ENCODE data around the gene MLLT3.

The MLLT3 gene

DNA sequence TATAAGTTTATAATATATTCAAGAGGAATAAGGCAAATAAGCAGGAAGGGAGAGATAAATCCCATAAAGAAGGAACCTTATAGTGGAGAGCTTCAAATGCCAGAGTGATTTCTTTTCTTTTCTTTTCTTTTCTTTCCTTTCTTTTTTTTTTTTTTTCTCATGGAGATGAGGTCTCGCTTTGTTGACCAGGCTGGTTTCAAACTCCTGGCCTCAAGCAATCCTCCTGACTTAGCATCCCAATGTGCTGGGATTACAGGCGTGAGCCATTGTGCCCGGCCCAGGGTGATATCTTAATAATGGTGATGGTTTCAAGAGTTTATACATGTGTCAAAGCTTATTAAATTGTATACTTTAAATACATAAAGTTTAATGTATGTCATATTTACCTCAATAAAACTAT lies 42.2 kb upstream of the MLLT3 start:
- no peak overlapping the region for H3K4me3 ChIP-seq (ENCODE audit: insufficient read depth, low read length, poor library complexity, severe bottlenecking)
- H3K79me2 ChIP-seq (ENCODE audit: insufficient read depth, low read length) = no peaks in the 10 kb centered on the region

DNA sequence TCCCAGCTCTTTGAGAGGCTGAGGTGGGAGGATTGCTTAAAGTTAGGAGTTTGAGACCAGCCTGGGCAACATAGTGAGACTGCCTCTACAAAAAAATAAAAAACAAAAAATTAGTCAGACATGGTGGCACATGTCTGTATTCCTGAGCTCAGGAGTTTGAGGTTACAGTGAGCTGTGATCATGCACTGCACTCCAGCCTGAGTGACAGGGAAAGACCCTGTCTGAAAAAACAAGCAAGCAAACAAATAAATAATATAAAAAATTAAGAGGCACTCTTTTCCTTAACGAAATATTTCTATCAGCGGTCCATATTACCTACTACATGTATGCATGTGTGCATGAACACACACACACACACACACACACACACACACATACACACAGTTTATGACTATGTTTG lies 40.8 kb upstream of the MLLT3 start:
- Histone ChIP-seq H3F3A (ENCODE audit: insufficient read depth) (no peaks in the 10 kb centered on the region), H2AFZ (ENCODE audit: low read depth, low read length, severe bottlenecking) (no peak overlapping the region), H3K9ac (ENCODE audit: low read length) (no peak overlapping the region), H3K4me2 (ENCODE audit: low read depth, low read length, poor library complexity, severe bottlenecking) (no peak overlapping the region), H3K9me2 (replicated peaks; ENCODE audit: insufficient read depth, low read length) (no peaks in the 10 kb centered on the region), H3K27me3 (ENCODE audit: low read length) (0 out of 2 replicates have a peak, but pooled peaks cover 4% of the 10 kb centered on the region), H4K20me1 (ENCODE audit: low read depth, low read length) (no peaks in the 10 kb centered on the region), H3K36me3 (ENCODE audit: low read length) (no peaks in the 10 kb centered on the region), H3K27ac (ENCODE audit: low read depth, low read length) (no peak overlapping the region), H3K9me3 (ENCODE audit: insufficient read depth, low read length) (no peaks in the 10 kb centered on the region), H3K79me2 (ENCODE audit: insufficient read depth, low read length) (no peaks in the 10 kb centered on the region), H3K4me3 (ENCODE audit: insufficient read depth, low read length, poor library complexity, severe bottlenecking) (no peak overlapping the region)
- TF ChIP-seq CTCF (IDR thresholded peaks at IDR 0.05; ENCODE audit: insufficient read depth, low read length, poor library complexity, severe bottlenecking) (no peak), EZH2phosphoT487 (conservative IDR thresholded peaks at IDR 0.05; ENCODE audit: low read length) (no peak)

More for the DNA sequence above, 42.2 kb upstream of the MLLT3 start:
- Histone ChIP-seq H2AFZ (ENCODE audit: low read depth, low read length, severe bottlenecking) (no peak overlapping the region), H3K9me2 (replicated peaks; ENCODE audit: insufficient read depth, low read length) (no peaks in the 10 kb centered on the region), H3K4me2 (ENCODE audit: low read depth, low read length, poor library complexity, severe bottlenecking) (no peak overlapping the region), H3K9ac (ENCODE audit: low read length) (no peak overlapping the region), H3K27me3 (ENCODE audit: low read length) (0 out of 2 replicates have a peak, but pooled peaks cover 4% of the 10 kb centered on the region), H3K27ac (ENCODE audit: low read depth, low read length) (no peak overlapping the region), H4K20me1 (ENCODE audit: low read depth, low read length) (no peaks in the 10 kb centered on the region), H3K9me3 (ENCODE audit: insufficient read depth, low read length) (no peaks in the 10 kb centered on the region), H3F3A (ENCODE audit: insufficient read depth) (no peaks in the 10 kb centered on the region), H3K36me3 (ENCODE audit: low read length) (no peaks in the 10 kb centered on the region)
- no peak for TF ChIP-seq CTCF (IDR thresholded peaks at IDR 0.05; ENCODE audit: insufficient read depth, low read length, poor library complexity, severe bottlenecking)
- no peak for TF ChIP-seq EZH2phosphoT487 (conservative IDR thresholded peaks at IDR 0.05; ENCODE audit: low read length)

- Histone ChIP-seq H3K36me3 (ENCODE audit: low read length) (no peaks in the 10 kb centered on the region), H4K20me1 (ENCODE audit: low read depth, low read length) (no peaks in the 10 kb centered on the region), H2AFZ (ENCODE audit: low read depth, low read length, severe bottlenecking) (no peak overlapping the region), H3F3A (ENCODE audit: insufficient read depth) (no peaks in the 10 kb centered on the region), H3K27me3 (ENCODE audit: low read length) (0 out of 2 replicates have a peak, but pooled peaks cover 4% of the 10 kb centered on the region), H3K4me3 (ENCODE audit: insufficient read depth, low read length, poor library complexity, severe bottlenecking) (no peak overlapping the region), H3K4me2 (ENCODE audit: low read depth, low read length, poor library complexity, severe bottlenecking) (no peak overlapping the region), H3K9ac (ENCODE audit: low read length) (no peak overlapping the region), H3K27ac (ENCODE audit: low read depth, low read length) (no peak overlapping the region), H3K79me2 (ENCODE audit: insufficient read depth, low read length) (no peaks in the 10 kb centered on the region), H3K9me3 (ENCODE audit: insufficient read depth, low read length) (no peaks in the 10 kb centered on the region), H3K9me2 (replicated peaks; ENCODE audit: insufficient read depth, low read length) (no peaks in the 10 kb centered on the region)
- TF ChIP-seq CTCF (IDR thresholded peaks at IDR 0.05; ENCODE audit: insufficient read depth, low read length, poor library complexity, severe bottlenecking) (no peak), EZH2phosphoT487 (conservative IDR thresholded peaks at IDR 0.05; ENCODE audit: low read length) (no peak)
Observed at GRCh38 chr9:20662156-20662555, 39.9 kb upstream of the MLLT3 start.

Data from SU-DHL-6 (cell line).